ENCODE data around the gene PDE6H. TPM values are rescaled to one million over a fixed set of nuclear protein-coding genes. Genes with fewer than 3 reads are reported as not detected.

Gene PDE6H
- total RNA-seq, 1 donor from 2014 or later: not detected

DNA sequence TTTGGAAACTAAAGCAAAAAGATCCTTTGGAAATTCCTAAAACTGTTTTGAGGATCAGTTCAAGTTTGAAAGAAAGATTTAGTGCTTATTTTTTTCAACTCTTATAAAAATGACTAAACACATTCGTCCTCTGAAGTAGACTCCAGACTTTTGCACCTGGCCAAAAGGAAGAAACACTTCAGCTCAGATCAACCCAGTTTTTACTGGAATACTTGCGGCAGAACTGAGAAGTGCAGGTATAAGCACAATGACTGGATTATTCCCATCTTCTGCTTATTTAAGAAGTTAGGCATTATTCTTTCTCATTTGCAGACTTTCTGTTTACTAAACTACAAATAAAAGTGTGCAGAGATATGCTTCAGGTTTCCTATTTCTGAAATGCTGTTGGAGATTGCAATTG is 41.9 kb downstream of the PDE6H start:
- Mint-ChIP-seq H3K27me3 (no peaks in the 10 kb centered on the region), H3K27ac (no peak overlapping the region), H3K9me3 (ENCODE audit: low read depth) (no peaks in the 10 kb centered on the region), H3K4me1 (ENCODE audit: low read depth) (peaks cover 19% of the 10 kb centered on the region), H3K36me3 (ENCODE audit: insufficient read depth) (no peaks in the 10 kb centered on the region), H3K4me3 (ENCODE audit: low read depth) (no peak overlapping the region)
- DNase-seq (ENCODE audit: low spot score, unreplicated experiment): no peak
- TF ChIP-seq, protein P1, sequence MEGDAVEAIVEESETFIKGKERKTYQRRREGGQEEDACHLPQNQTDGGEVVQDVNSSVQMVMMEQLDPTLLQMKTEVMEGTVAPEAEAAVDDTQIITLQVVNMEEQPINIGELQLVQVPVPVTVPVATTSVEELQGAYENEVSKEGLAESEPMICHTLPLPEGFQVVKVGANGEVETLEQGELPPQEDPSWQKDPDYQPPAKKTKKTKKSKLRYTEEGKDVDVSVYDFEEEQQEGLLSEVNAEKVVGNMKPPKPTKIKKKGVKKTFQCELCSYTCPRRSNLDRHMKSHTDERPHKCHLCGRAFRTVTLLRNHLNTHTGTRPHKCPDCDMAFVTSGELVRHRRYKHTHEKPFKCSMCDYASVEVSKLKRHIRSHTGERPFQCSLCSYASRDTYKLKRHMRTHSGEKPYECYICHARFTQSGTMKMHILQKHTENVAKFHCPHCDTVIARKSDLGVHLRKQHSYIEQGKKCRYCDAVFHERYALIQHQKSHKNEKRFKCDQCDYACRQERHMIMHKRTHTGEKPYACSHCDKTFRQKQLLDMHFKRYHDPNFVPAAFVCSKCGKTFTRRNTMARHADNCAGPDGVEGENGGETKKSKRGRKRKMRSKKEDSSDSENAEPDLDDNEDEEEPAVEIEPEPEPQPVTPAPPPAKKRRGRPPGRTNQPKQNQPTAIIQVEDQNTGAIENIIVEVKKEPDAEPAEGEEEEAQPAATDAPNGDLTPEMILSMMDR (IDR thresholded peaks at IDR 0.05; ENCODE audit: unreplicated experiment): no peak

DNA sequence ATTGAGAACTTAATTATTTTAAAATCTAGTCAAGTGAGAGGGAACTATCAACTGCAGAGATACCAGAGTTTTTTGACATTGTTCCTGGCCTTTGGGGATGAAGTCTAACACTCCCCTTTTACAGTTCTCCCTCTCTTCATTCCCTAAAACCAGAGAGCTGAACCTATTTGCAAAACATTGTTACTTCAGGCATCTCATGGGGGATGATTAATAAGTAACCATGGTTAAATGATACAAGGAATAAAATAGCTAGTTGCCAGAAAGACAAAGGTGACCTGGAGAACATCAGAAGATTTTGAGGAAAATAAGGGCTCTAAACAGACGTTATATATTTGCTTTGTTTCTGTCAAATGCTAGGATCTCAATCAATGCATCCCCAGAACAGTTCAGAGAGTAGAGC is 42.3 kb downstream of the PDE6H start:
- Mint-ChIP-seq H3K27me3 (no peaks in the 10 kb centered on the region), H3K27ac (no peak overlapping the region), H3K4me1 (ENCODE audit: low read depth) (peaks cover 19% of the 10 kb centered on the region), H3K36me3 (ENCODE audit: insufficient read depth) (no peaks in the 10 kb centered on the region), H3K9me3 (ENCODE audit: low read depth) (no peaks in the 10 kb centered on the region), H3K4me3 (ENCODE audit: low read depth) (no peak overlapping the region)
- TF ChIP-seq, protein P1 (IDR thresholded peaks at IDR 0.05; ENCODE audit: unreplicated experiment): no peak
- no peak for DNase-seq (ENCODE audit: low spot score, unreplicated experiment)

DNA sequence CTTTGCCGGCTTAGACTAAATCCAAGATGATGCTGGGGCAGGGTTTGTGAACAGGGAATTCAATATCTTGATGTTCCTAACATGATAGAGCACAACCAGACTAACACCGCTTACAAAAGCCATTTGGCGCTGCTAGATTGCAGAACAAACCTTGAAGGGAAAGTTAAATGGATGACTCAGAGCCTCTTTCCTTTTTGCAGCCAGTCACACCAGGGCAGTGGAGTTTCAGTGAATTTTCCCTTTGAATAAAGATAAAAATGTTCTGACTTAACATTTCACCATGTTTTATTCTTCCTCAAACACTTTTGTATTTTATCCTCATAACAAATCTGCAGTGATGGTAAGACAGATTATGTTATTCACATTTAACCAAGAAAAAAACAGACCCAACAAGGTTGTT is 47.3 kb downstream of the PDE6H start:
- no peaks in the 10 kb centered on the region for H3K27me3 Mint-ChIP-seq
- no peak overlapping the region for H3K27ac Mint-ChIP-seq
- H3K4me1 Mint-ChIP-seq (ENCODE audit: low read depth): peaks cover 14% of the 10 kb centered on the region
- DNase-seq (ENCODE audit: low spot score, unreplicated experiment): no peak
- H3K36me3 Mint-ChIP-seq (ENCODE audit: insufficient read depth): no peaks in the 10 kb centered on the region
- H3K9me3 Mint-ChIP-seq (ENCODE audit: low read depth): peaks cover 5% of the 10 kb centered on the region
- H3K4me3 Mint-ChIP-seq (ENCODE audit: low read depth): no peak overlapping the region
- TF ChIP-seq, protein P1 (IDR thresholded peaks at IDR 0.05; ENCODE audit: unreplicated experiment): no peak

Other genes starting within 250 kb of the PDE6H start
- 112 and 117 TPM in 2 replicates for gene WBP11, start 169.6 kb upstream of the PDE6H start, total RNA-seq
- gene C12orf60, start 169.4 kb upstream of the PDE6H start, total RNA-seq: 2.7 and 3.5 TPM in 2 replicates
- gene SMCO3, start 158.9 kb upstream of the PDE6H start, total RNA-seq: not detected in 2 replicates
- gene ART4, start 129.5 kb upstream of the PDE6H start, total RNA-seq: 0.18 and 0.29 TPM in 2 replicates
- gene MGP, start 87.2 kb upstream of the PDE6H start, total RNA-seq: not detected in 2 replicates
- gene ERP27, start 34.5 kb upstream of the PDE6H start, total RNA-seq: 22.8 and 23.1 TPM in 2 replicates
- 0.79 and 1.7 TPM in 2 replicates for gene ARHGDIB, start 11.4 kb upstream of the PDE6H start, total RNA-seq
- gene RERG, start 248.4 kb downstream of the PDE6H start, total RNA-seq: 1.8 and 2.2 TPM in 2 replicates